A549 treated with GW870086 at 1 μM for 4 hours (cell line): ENCODE measurements around the gene ACTR6. TPM values are rescaled to one million over a fixed set of nuclear protein-coding genes. Genes with fewer than 3 reads are reported as not detected.

Source experiments
- total RNA-seq: library from RNA; stranded (reverse); fragments of 200-300 nt; extraction: Qiagen RNA extraction; gene quantifications from 5 replicates; pipeline ENCODE4 v1.2.3, GENCODE V29; 2022; ENCODE audit warnings: low read depth

ACTR6 gene
- 22.0 to 31.0 TPM (median 24.2 TPM) in 5 replicates for total RNA-seq

GRCh38 chr12:100200463-100201181, at the start of gene ACTR6:
TSS of gene ACTR6 (plus strand) at chr12:100200815. CDS start at chr12:100200852, 37 bp downstream.

GRCh38 chr12:100266835-100267602, 66.4 kb downstream of the ACTR6 start, which contains the start of the genes DEPDC4 and SCYL2:
TSS of gene DEPDC4 (minus strand) at chr12:100267079. CDS start at chr12:100267076, 3 bp downstream.
TSS of gene SCYL2 (plus strand) at chr12:100267177. CDS start at chr12:100282971, 15,794 bp downstream.

Other genes starting within 250 kb of the ACTR6 start
- 0.37 to 0.67 TPM (median 0.58 TPM) in 5 replicates for gene ANKS1B, start 215.9 kb upstream of the ACTR6 start, total RNA-seq
- 8.4 to 14.8 TPM (median 13.4 TPM) in 5 replicates for gene BLTP3B, start 57.9 kb upstream of the ACTR6 start, total RNA-seq
- gene DEPDC4, start 66.3 kb downstream of the ACTR6 start, total RNA-seq: 1.3 to 2.0 TPM (median 1.5 TPM) in 5 replicates
- gene SCYL2, start 66.4 kb downstream of the ACTR6 start, total RNA-seq: 14.8 to 23.6 TPM (median 19.8 TPM) in 5 replicates
- 0.03 TPM in 1 of 5 replicates, not detected in the others for gene SLC17A8, start 156.3 kb downstream of the ACTR6 start, total RNA-seq